ENCODE data around the gene DCTN4.

The DCTN4 gene

DNA sequence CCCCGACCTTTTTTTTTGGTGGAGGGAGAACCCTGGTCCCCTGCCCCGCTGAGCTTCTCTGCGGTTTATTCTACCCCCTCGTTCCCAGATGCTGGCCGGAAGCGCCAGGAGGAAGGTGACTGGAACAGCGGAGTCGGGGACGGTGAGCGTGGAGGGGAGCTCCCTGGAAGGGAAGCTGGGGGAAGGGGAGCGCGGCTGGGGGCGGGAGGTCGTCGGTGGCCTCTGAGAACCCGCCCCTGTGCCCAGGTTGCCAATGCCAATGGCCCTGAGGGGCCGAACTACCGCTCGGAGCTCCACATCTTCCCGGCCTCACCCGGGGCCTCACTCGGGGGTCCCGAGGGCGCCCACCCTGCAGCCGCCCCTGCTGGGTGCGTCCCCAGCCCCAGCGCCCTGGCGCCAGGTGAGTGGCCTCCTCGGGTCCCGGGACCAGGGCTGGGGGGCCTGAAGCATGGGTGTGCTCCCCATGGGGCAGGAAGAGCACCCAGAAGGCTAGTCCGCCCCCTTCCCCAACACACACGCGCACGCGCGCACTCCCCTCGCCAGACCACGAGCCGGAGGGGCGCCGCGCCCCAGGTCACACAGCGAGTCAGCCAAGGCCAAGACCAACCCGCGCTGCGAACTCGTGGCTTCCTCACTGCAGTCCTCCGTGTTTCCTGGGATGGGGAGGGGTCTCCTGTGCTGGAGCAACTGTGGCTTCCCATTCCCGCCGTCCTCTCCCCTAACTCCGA, 87.1 kb downstream of the DCTN4 start:
- no peak for DNase-seq (ENCODE audit: low read depth in 2 of 3, low spot score in 1 of 3)

- no peak for DNase-seq (ENCODE audit: low read depth in 2 of 3, low spot score in 1 of 3)
These were observed 87.9 kb downstream of the DCTN4 start for GRCh38 chr5:150670948-150671310.

GRCh38 chr5:150670275-150670947, 88.4 kb downstream of the DCTN4 start:
- no peak for DNase-seq (ENCODE audit: low read depth in 2 of 3, low spot score in 1 of 3)

GRCh38 chr5:150665044-150665443, 93.8 kb downstream of the DCTN4 start:
- DNase-seq (ENCODE audit: low read depth in 2 of 3, low spot score in 1 of 3) = no peak

GRCh38 chr5:150663936-150664335, 94.9 kb downstream of the DCTN4 start:
- DNase-seq (ENCODE audit: low read depth in 2 of 3, low spot score in 1 of 3) = no peak

DNA sequence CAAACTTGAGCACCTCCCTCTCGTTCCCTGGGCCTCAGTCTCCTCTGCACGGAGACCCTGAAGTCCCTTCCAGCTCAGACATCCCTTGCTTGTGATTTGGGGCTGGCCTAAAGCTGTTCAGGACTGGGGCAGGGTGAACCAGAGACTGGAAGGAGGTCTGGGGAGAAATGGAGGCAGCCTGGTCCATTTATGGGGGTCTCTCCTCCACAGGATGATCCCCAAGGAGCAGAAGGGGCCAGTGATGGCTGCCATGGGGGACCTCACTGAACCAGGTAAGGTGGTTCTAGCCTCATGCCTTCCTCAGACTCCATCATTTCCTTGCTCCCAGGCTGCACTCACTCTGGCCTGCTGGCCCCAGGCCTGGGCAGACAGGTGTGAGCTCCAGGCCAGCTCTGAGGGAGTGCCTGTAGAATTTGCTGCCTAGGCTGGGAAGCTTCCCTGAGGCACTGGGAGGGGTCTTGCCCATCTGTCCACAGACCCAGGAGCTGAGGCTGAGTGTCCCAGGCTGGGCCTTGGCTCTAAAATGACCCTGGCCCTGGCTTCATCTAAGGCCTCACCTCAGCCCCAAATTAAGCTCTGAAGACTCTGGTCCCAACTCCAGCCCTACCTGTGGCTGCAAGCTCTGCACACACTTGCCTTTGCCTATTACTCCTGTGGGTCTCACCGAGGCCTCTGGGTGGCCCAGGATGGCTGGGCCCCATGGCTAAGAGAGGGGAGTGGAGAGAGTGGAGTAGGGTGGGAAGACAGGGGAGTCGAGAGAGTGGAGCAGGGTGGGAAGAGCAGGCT, 95.9 kb downstream of the DCTN4 start:
- no peak for DNase-seq (ENCODE audit: low read depth in 2 of 3, low spot score in 1 of 3)

- no peak for DNase-seq (ENCODE audit: low read depth in 2 of 3, low spot score in 1 of 3)
These were observed 96.8 kb downstream of the DCTN4 start for GRCh38 chr5:150661821-150662596.

- DNase-seq (ENCODE audit: low read depth in 2 of 3, low spot score in 1 of 3) = no peak
These were observed 97.7 kb downstream of the DCTN4 start, which contains the start of gene MYOZ3 for GRCh38 chr5:150661086-150661485. Gene MYOZ3 (plus strand): TSS chr5:150661251. CDS start chr5:150662942, 1,691 bp downstream.

GRCh38 chr5:150660108-150660831, 98.5 kb downstream of the DCTN4 start:
- no peak for DNase-seq (ENCODE audit: low read depth in 2 of 3, low spot score in 1 of 3)

DNA sequence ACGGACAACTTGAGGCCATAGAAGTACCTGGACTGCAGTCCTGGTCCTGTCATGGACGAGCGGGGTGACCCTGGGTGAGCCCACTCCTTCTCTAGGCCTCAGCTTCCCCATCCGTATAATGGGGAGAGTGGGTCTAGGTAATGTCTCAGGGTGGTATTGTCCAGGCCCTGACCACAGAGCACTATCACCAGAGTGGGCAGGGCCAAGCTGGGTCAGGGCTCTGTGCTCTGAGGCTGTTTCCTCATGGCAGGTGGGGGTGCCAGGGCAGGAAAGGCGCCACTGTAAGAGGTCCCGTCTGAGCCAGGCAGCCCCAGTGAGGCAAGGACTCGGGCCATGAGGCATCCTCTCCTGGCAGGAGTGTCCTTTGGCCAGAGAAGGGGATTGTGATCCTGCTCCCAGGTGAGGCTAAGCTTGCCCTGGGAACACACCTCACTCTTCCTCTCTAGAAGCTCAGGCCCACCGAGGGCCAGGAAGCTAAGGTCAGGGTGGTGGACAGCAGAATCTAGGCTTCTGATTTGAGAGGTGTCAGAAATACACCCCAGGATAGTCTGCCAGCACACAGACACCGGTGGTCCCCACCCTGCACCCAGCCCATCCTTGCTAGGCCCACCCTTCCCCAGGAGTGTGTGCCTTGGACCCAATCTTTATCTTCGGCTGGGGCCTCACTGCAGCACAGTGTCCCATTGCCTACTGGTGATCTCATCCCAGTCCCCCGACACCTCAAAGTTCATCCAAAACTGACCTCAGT, 99.3 kb downstream of the DCTN4 start:
- DNase-seq (ENCODE audit: low read depth in 2 of 3, low spot score in 1 of 3) = no peak

GRCh38 chr5:150658699-150659265, 100.0 kb downstream of the DCTN4 start:
- DNase-seq (ENCODE audit: low read depth in 2 of 3, low spot score in 1 of 3) = no peak

Measured in stimulated activated CD4-positive, alpha-beta T cell treated with anti-CD3 and anti-CD28 coated beads, Interleukin-12 subunit alpha, Interleukin-12 subunit beta, amount 100 ng/mL, for 48 hours (primary cell).